ENCODE measurements around the gene ZNF648. TPM values are rescaled to one million over a fixed set of nuclear protein-coding genes. Genes with fewer than 3 reads are reported as not detected.
A peak's percentile ranks its signal among the peaks of the same experiment; 100 is the strongest.

ZNF648 gene
- total RNA-seq, 1 experiment from 2014 or later, result not detected

- Histone ChIP-seq H3K27me3 (replicated peaks; ENCODE audit: insufficient read depth, low read depth, low read length, poor library complexity) (no peaks in the 10 kb centered on the region), H3K36me3 (ENCODE audit: insufficient read depth, low read length, poor library complexity, severe bottlenecking) (no peaks in the 10 kb centered on the region), H3K9me3 (ENCODE audit: low read depth, low read length, poor library complexity, severe bottlenecking) (peaks cover 23% of the 10 kb centered on the region), H3K4me1 (ENCODE audit: insufficient read depth, low read length, poor library complexity, severe bottlenecking) (no peaks in the 10 kb centered on the region), H3K4me3 (ENCODE audit: low read depth, low read length, poor library complexity, severe bottlenecking) (no peak overlapping the region), H3K27ac (ENCODE audit: low read depth, low read length, poor library complexity, severe bottlenecking) (no peak overlapping the region)
- no peak for DNase-seq (ENCODE audit: low spot score)
- no TSS peak for BruUV-seq (replicated peaks)
- CTCF ChIA-PET, result no interaction called here
- POLR2A ChIA-PET (ENCODE audit: low non-redundant PET), result no interaction called here
- intact Hi-C loops (cut with micrococcal nuclease; ENCODE audit: unreplicated experiment), result no loop called here
- TF ChIP-seq EZH2 (IDR thresholded peaks at IDR 0.05; ENCODE audit: borderline replicate concordance, low read depth, low read length, poor library complexity, severe bottlenecking) (no peak), CTCF (conservative IDR thresholded peaks at IDR 0.05; ENCODE audit: low read depth, low read length) (no peak)
Measured at GRCh38 chr1:182041615-182042014, 19.9 kb downstream of the ZNF648 start.

DNA sequence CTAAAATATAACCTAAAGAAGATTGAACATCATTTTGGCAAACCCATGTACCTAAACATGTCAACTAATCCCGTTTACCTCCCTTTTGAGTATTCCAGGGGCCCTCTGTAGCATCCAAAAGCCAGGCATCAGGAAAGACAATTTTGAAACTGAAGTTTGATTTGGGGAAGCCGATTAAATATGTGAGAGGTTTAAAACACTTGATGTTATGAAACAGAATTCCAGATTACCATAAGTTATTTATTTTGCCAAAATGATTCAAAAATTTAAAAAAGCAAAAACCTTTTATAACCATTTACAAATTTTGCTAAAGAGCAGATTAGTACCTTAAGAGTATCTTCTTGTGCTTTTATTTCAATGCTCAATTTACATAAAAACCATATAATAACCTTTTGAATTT, 23.3 kb downstream of the ZNF648 start:
- Histone ChIP-seq H3K27ac (ENCODE audit: low read depth, low read length, poor library complexity, severe bottlenecking) (no peak overlapping the region), H3K9me3 (ENCODE audit: low read depth, low read length, poor library complexity, severe bottlenecking) (peaks cover 19% of the 10 kb centered on the region), H3K4me3 (ENCODE audit: low read depth, low read length, poor library complexity, severe bottlenecking) (no peak overlapping the region), H3K27me3 (replicated peaks; ENCODE audit: insufficient read depth, low read depth, low read length, poor library complexity) (no peaks in the 10 kb centered on the region), H3K36me3 (ENCODE audit: insufficient read depth, low read length, poor library complexity, severe bottlenecking) (no peaks in the 10 kb centered on the region), H3K4me1 (ENCODE audit: insufficient read depth, low read length, poor library complexity, severe bottlenecking) (no peaks in the 10 kb centered on the region)
- DNase-seq (ENCODE audit: low spot score), result no peak
- intact Hi-C loops (cut with micrococcal nuclease; ENCODE audit: unreplicated experiment), result no loop called here
- POLR2A ChIA-PET (ENCODE audit: low non-redundant PET), result no interaction called here
- TF ChIP-seq CTCF (conservative IDR thresholded peaks at IDR 0.05; ENCODE audit: low read depth, low read length), result no peak
- BruUV-seq (replicated peaks), result no TSS peak
- CTCF ChIA-PET, result no interaction called here

DNA sequence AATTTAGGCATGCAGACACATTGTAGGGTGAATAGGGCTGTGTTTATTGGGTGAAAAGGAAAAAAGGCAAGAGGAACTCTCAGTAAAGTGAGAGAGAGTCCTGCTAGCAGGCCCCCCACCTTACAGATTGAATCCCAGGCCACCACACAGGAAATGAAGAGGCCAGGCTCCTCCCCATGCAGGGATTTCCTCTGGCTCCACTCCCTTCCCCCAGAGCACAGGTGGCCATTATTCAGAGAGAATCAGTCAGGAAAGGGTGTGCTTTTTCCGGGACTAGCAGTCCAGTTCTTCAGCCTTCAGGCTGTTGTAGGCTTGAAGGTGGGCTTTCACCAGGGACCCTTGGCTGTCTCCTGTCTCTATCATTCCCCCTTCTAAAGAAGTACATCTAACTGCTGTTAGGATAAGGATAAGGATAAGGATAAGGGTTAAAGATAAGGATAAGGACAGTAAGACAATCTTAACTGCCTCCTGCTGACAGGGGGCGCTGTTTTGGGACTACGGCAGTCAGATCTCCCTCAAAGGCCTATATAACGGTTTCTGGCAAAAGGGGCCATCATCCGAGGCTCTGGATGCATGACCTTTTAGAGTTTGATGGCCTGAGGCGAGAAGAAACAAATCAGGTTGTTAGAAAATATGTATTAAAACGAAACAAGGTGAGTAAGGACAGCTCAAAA, 26.3 kb downstream of the ZNF648 start:
- Histone ChIP-seq H3K4me1 (ENCODE audit: insufficient read depth, low read length, poor library complexity, severe bottlenecking) (no peaks in the 10 kb centered on the region), H3K27ac (ENCODE audit: low read depth, low read length, poor library complexity, severe bottlenecking) (no peak overlapping the region), H3K4me3 (ENCODE audit: low read depth, low read length, poor library complexity, severe bottlenecking) (no peak overlapping the region), H3K36me3 (ENCODE audit: insufficient read depth, low read length, poor library complexity, severe bottlenecking) (no peaks in the 10 kb centered on the region), H3K9me3 (ENCODE audit: low read depth, low read length, poor library complexity, severe bottlenecking) (peaks cover 19% of the 10 kb centered on the region), H3K27me3 (replicated peaks; ENCODE audit: insufficient read depth, low read depth, low read length, poor library complexity) (peaks cover 4% of the 10 kb centered on the region)
- POLR2A ChIA-PET (ENCODE audit: low non-redundant PET), result no interaction called here
- no peak for TF ChIP-seq EZH2 (IDR thresholded peaks at IDR 0.05; ENCODE audit: borderline replicate concordance, low read depth, low read length, poor library complexity, severe bottlenecking)
- TF ChIP-seq CTCF (conservative IDR thresholded peaks at IDR 0.05; ENCODE audit: low read depth, low read length), result peak; percentile 30; the same call in 1 of the 2 replicates
- DNase-seq (ENCODE audit: low spot score), result no peak
- BruUV-seq (replicated peaks), result no TSS peak
- CTCF ChIA-PET, result no interaction called here
- intact Hi-C loops (cut with micrococcal nuclease; ENCODE audit: unreplicated experiment), result no loop called here

All from A673 (cell line).